LNCAP (cell line): ENCODE measurements around the gene KCNK5.

Experiments used
- TF ChIP-seq, protein P1 (sequence below): fragments of 450-650 bp; IDR thresholded peaks from 2 replicates; pipeline ENCODE4 v1.5.1; 2017; ENCODE audit warnings: mild to moderate bottlenecking

The KCNK5 gene

DNA sequence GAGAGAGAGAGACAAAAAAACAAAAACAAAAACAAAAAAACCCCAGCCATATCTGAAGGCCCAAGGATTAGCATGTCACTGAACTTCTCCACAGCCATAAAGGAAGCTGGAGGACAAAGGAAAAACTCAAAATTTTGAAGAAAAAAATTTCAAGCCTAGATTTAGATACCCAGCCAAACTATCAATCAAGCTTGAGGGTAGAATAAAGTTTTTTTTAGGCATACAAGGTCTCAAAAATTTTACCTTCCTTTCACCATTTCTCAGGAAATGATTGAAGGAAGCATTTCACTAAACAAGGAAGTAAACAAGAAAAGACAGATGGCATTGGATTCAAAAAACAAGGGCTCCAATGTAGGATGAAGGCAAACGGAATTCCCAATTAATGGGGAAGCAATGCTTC is 52.1 kb downstream of the KCNK5 start:
- TF ChIP-seq, protein P1, sequence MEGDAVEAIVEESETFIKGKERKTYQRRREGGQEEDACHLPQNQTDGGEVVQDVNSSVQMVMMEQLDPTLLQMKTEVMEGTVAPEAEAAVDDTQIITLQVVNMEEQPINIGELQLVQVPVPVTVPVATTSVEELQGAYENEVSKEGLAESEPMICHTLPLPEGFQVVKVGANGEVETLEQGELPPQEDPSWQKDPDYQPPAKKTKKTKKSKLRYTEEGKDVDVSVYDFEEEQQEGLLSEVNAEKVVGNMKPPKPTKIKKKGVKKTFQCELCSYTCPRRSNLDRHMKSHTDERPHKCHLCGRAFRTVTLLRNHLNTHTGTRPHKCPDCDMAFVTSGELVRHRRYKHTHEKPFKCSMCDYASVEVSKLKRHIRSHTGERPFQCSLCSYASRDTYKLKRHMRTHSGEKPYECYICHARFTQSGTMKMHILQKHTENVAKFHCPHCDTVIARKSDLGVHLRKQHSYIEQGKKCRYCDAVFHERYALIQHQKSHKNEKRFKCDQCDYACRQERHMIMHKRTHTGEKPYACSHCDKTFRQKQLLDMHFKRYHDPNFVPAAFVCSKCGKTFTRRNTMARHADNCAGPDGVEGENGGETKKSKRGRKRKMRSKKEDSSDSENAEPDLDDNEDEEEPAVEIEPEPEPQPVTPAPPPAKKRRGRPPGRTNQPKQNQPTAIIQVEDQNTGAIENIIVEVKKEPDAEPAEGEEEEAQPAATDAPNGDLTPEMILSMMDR, result no peak

DNA sequence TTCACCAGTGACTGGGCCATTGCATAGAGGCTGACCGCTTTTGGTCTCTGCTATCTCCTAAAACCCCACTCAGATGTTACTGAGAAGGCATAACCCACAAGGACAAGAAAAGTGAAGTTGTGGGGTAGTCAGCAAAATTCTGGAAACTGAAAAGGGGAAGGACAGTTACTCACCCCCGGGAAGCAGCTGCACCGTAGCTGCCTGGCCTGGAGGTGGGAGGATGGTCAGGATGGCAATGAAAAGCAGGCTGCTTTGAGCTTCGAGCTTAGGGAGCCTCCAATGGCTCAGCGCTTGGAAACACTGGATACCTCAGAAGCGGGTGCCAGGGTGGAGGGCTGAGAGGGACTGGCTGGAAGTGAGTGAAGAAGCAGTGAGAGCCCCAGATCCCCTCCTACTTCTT is 56.0 kb downstream of the KCNK5 start:
- TF ChIP-seq, protein P1, result no peak

DNA sequence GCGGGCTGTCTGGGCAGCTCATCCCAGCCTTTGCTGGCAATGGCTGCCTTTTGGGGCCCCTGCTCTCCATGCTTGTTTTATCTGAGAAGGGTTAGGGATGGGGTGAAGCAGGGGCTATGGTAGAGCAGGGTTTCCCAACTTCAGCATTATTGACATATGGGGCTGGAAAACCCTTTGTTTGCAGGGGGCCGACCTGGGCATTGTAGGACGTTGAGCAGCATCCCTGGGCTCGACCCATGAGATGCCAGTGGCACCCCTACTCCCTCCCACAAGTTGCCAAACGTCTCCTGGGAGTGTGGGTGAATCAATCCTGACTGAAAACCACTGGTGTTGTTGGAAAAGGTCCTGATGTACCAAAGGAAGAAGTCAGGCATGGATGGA is 56.9 kb downstream of the KCNK5 start:
- TF ChIP-seq, protein P1, result no peak

DNA sequence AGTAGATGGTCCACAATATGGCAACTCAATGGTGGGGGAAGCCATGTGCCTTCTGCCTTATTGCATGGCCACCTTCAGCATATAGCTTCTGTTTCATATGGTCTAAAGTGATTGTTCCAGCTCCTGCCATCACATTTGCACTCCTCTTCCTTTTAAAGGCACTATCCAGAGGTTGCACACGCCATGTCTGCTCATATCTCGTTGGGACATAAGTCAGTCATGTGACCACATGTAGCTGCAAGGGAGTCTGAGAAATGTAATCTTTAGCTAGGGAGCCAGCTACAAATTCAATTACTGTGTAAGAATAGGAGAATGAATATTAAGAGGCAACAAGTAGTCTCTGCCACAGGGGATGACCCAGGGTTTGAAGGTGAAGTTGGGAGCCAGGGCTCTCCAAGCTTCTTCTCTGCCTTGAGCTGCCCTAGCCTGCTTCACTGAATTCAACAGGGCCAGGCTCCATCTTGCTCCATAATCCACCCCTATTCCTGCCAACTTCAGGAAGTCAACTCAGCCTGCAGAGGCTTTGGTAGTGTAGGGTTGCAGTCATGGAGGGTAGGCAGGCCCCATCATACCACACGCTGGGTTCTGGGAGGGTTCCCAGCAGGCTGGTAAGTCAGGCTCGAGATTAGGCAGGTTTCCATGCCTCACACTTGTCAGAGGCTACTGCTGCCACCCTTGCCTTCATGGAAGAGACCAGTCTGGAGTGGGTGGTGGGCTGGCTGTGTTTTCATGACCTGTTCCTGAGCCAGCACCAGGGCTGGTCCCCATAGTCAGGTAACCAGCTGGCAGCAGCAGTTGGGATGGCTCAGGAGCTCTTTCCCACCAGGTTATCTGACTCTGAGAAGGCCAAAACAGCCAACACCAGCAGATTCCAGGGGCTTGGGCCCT is 57.5 kb downstream of the KCNK5 start:
- TF ChIP-seq, protein P1, result no peak

- TF ChIP-seq, protein P1, result no peak
Observed at GRCh38 chr6:39170860-39171259, 58.4 kb downstream of the KCNK5 start.

DNA sequence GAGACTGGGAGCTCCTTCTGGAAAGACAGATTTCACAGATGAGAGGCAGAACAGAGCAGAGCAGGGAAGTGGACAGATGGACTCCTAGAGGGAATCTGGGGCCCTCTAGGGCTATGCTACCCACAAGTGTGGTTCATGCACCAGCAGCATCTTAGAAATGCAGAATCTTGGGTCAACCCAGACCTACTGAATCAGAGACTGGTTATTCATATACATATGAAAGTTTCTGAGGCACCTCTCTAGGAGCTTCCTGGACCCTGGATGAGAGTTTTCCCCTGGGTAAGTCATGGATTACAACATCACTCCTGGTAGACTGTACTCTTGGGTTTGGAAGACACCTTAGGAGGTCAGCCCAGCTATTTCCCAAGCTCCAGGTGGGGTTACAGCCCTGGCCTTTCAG is 58.9 kb downstream of the KCNK5 start:
- TF ChIP-seq, protein P1, result no peak

- TF ChIP-seq, protein P1, result no peak
Observed at GRCh38 chr6:39169448-39170344, 59.6 kb downstream of the KCNK5 start.
